IPS DF 4.7 (cell line): ENCODE measurements around the gene SNX8.
"Not testable (repeated sequence)": the region's sequence is repeated elsewhere in the genome, so short reads cannot be mapped to it uniquely, and the experiment has no call there.

ENCODE experiments used
- DNase-seq: peaks from one replicate; pipeline ENCODE4 v3.0.0-alpha.2; 2013; ENCODE audit warnings: low spot score; ENCODE audit errors: extremely low read depth

Gene SNX8

GRCh38 chr7:2295936-2296620 is 18.2 kb downstream of the SNX8 start:
- no peak for DNase-seq

- no peak for DNase-seq
Measured at GRCh38 chr7:2290877-2291276, 23.4 kb downstream of the SNX8 start.

GRCh38 chr7:2289621-2290020 is 24.6 kb downstream of the SNX8 start:
- no peak for DNase-seq

GRCh38 chr7:2289111-2289586 is 25.1 kb downstream of the SNX8 start:
- DNase-seq = no peak

- DNase-seq = no peak
Measured at GRCh38 chr7:2288503-2288902, 25.7 kb downstream of the SNX8 start.

GRCh38 chr7:2287745-2288144 is 26.5 kb downstream of the SNX8 start:
- DNase-seq = no peak

- DNase-seq = no peak
Measured at GRCh38 chr7:2283074-2283473, 31.2 kb downstream of the SNX8 start.

- no peak for DNase-seq
Measured at GRCh38 chr7:2282185-2282751, 32.0 kb downstream of the SNX8 start.

- no peak for DNase-seq
Measured at GRCh38 chr7:2281541-2281940, 32.7 kb downstream of the SNX8 start.

- DNase-seq = no peak
Measured at GRCh38 chr7:2280424-2280823, 33.8 kb downstream of the SNX8 start.

GRCh38 chr7:2279896-2280295 is 34.3 kb downstream of the SNX8 start:
- DNase-seq = no peak

GRCh38 chr7:2278026-2278425 is 36.2 kb downstream of the SNX8 start:
- no peak for DNase-seq

- no peak for DNase-seq
Measured at GRCh38 chr7:2276107-2276506, 38.1 kb downstream of the SNX8 start.

- no peak for DNase-seq
Measured at GRCh38 chr7:2275101-2275500, 39.1 kb downstream of the SNX8 start.

- DNase-seq = no peak
Measured at GRCh38 chr7:2274666-2275065, 39.6 kb downstream of the SNX8 start.

- DNase-seq = no peak
Measured at GRCh38 chr7:2273866-2274265, 40.4 kb downstream of the SNX8 start.

- DNase-seq = no peak
Measured at GRCh38 chr7:2272031-2272430, 42.2 kb downstream of the SNX8 start.

GRCh38 chr7:2271273-2272026 is 42.8 kb downstream of the SNX8 start:
- DNase-seq = no peak

GRCh38 chr7:2270495-2270894 is 43.7 kb downstream of the SNX8 start:
- no peak for DNase-seq

- DNase-seq = no peak
Measured at GRCh38 chr7:2269991-2270460, 44.2 kb downstream of the SNX8 start.

- DNase-seq = not testable (repeated sequence)
Measured at GRCh38 chr7:2269089-2269990, 44.9 kb downstream of the SNX8 start.
